ENCODE measurements around the gene TOB1. TPM values are rescaled to one million over a fixed set of nuclear protein-coding genes. Genes with fewer than 3 reads are reported as not detected.

TOB1 gene
- total RNA-seq, 1 donor from 2014 or later, result 78.7 TPM

DNA sequence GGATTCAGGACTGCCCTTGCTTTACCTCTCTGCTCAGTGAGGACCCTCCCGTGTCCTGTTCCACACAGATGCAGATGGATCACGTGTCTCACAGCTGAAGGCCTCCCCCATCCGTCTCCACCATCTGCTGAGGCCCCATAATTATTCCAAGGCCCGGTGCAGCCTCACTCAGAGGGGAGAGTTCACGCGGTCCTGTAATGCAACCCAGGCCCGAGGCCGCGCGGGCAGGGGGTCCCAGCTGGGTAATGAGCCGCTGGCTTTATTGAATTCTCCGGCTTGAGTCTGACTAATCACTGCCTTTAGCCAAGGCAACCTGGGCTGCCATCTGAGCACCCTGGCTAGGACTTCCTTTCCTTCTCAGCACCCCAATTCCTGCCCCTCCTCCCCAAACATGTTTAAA is 35.2 kb downstream of the TOB1 start:
- H3K27ac Mint-ChIP-seq (ENCODE audit: unreplicated experiment), result peak overlapping the region; percentile 96

DNA sequence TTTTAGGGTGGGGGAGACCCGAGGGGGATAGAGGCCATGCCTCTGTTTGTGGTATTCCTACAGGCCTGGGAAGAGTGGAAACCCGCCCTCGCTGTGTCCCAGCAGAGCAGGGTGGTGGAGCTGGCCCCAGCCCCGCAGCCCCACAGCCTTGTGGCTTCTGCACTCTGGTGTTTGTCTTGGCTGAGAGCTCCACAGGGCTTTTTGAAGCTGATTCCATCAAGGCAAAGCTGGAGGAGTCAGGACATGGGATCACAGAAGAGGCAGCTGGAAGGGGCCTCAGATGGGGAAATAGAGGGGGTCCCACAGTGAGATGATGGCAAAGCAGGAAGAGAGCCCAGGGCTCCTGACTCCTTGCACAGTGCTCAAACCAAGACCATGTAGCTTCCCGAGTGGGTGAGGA is 35.8 kb downstream of the TOB1 start:
- TF ChIP-seq, protein P1, sequence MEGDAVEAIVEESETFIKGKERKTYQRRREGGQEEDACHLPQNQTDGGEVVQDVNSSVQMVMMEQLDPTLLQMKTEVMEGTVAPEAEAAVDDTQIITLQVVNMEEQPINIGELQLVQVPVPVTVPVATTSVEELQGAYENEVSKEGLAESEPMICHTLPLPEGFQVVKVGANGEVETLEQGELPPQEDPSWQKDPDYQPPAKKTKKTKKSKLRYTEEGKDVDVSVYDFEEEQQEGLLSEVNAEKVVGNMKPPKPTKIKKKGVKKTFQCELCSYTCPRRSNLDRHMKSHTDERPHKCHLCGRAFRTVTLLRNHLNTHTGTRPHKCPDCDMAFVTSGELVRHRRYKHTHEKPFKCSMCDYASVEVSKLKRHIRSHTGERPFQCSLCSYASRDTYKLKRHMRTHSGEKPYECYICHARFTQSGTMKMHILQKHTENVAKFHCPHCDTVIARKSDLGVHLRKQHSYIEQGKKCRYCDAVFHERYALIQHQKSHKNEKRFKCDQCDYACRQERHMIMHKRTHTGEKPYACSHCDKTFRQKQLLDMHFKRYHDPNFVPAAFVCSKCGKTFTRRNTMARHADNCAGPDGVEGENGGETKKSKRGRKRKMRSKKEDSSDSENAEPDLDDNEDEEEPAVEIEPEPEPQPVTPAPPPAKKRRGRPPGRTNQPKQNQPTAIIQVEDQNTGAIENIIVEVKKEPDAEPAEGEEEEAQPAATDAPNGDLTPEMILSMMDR (IDR thresholded peaks at IDR 0.05; ENCODE audit: partially characterized antibody, unreplicated experiment), result no peak
- peaks cover 47% of the 10 kb centered on the region for H3K4me1 Mint-ChIP-seq (ENCODE audit: low read depth, unreplicated experiment)
- DNase-seq, result no peak
- H3K9me3 Mint-ChIP-seq (ENCODE audit: unreplicated experiment), result peaks cover 9% of the 10 kb centered on the region
- H3K36me3 Mint-ChIP-seq (ENCODE audit: unreplicated experiment), result no peaks in the 10 kb centered on the region
- H3K4me3 Mint-ChIP-seq (ENCODE audit: unreplicated experiment), result no peak overlapping the region
- peaks cover 11% of the 10 kb centered on the region for H3K27me3 Mint-ChIP-seq (ENCODE audit: unreplicated experiment)
- peak overlapping the region; percentile 78 for H3K27ac Mint-ChIP-seq (ENCODE audit: unreplicated experiment)

More for the DNA sequence above, 35.2 kb downstream of the TOB1 start:
- Mint-ChIP-seq H3K27me3 (ENCODE audit: unreplicated experiment) (peaks cover 10% of the 10 kb centered on the region), H3K36me3 (ENCODE audit: unreplicated experiment) (no peaks in the 10 kb centered on the region), H3K9me3 (ENCODE audit: unreplicated experiment) (peaks cover 9% of the 10 kb centered on the region), H3K4me1 (ENCODE audit: low read depth, unreplicated experiment) (peaks cover 50% of the 10 kb centered on the region), H3K4me3 (ENCODE audit: unreplicated experiment) (peak overlapping the region; percentile 69)
- TF ChIP-seq, protein P1 (IDR thresholded peaks at IDR 0.05; ENCODE audit: partially characterized antibody, unreplicated experiment), result no peak
- DNase-seq, result peak; percentile 86

DNA sequence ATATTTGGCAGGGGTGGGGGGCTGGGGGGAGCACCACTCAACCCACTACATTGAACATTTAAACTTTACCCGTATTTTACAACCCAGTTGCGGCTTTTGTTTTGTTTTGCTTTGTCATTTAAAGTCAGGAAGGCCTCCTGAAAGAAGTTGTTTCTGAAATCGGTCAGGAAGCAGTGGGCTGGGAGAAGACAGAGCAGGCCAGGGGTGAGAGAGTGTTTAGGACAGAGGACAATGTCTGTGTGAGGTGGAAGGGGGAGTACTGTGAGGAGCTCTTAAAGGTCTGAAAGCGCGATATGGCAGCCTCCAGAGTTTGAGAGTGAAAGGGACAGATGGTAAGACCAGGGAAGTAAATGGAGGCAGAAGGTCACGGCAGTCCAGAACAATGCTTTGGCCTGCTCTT is 36.8 kb downstream of the TOB1 start:
- H3K4me3 Mint-ChIP-seq (ENCODE audit: unreplicated experiment), result no peak overlapping the region
- H3K27me3 Mint-ChIP-seq (ENCODE audit: unreplicated experiment), result peaks cover 9% of the 10 kb centered on the region
- TF ChIP-seq, protein P1 (IDR thresholded peaks at IDR 0.05; ENCODE audit: partially characterized antibody, unreplicated experiment), result no peak
- DNase-seq, result no peak
- peak overlapping the region; percentile 65 for H3K27ac Mint-ChIP-seq (ENCODE audit: unreplicated experiment)
- peaks cover 9% of the 10 kb centered on the region for H3K9me3 Mint-ChIP-seq (ENCODE audit: unreplicated experiment)
- H3K36me3 Mint-ChIP-seq (ENCODE audit: unreplicated experiment), result no peaks in the 10 kb centered on the region
- H3K4me1 Mint-ChIP-seq (ENCODE audit: low read depth, unreplicated experiment), result peaks cover 37% of the 10 kb centered on the region

DNA sequence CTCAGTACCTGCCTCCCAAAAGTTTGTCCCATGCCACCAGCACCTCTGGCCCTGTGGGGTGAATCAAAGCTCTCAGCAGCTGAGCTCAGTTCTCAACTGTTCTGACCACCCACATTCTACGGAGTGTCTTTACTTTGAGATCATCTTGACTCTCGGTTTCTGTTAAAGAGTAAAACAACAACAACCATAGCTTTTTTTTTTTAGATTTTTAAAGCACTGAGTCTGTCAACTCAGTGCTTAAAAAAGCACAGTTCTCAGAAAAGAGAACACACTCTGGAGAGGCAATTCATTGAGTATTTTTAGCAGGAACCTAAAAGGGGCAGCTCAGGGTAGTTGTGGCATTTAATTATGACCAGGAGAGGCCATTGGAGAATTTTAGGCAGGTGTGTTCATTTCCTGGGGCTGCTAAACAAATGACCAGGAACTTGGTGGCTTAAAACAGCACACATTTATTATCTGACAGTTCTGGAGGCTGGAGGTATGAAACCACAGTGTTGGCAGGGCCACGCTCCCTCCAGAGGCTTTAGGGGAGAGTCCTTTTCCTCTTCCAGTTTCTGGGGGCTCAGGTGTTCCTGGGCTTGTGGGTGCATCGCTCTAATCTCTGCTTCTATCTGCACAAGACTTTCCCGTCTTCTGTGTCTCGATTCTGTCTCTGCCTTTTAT is 37.5 kb downstream of the TOB1 start:
- peaks cover 9% of the 10 kb centered on the region for H3K9me3 Mint-ChIP-seq (ENCODE audit: unreplicated experiment)
- TF ChIP-seq, protein P1 (IDR thresholded peaks at IDR 0.05; ENCODE audit: partially characterized antibody, unreplicated experiment), result no peak
- DNase-seq, result no peak
- H3K4me3 Mint-ChIP-seq (ENCODE audit: unreplicated experiment), result no peak overlapping the region
- peaks cover 4% of the 10 kb centered on the region for H3K36me3 Mint-ChIP-seq (ENCODE audit: unreplicated experiment)
- peaks cover 31% of the 10 kb centered on the region for H3K4me1 Mint-ChIP-seq (ENCODE audit: low read depth, unreplicated experiment)
- peaks cover 7% of the 10 kb centered on the region for H3K27me3 Mint-ChIP-seq (ENCODE audit: unreplicated experiment)
- no peak overlapping the region for H3K27ac Mint-ChIP-seq (ENCODE audit: unreplicated experiment)

DNA sequence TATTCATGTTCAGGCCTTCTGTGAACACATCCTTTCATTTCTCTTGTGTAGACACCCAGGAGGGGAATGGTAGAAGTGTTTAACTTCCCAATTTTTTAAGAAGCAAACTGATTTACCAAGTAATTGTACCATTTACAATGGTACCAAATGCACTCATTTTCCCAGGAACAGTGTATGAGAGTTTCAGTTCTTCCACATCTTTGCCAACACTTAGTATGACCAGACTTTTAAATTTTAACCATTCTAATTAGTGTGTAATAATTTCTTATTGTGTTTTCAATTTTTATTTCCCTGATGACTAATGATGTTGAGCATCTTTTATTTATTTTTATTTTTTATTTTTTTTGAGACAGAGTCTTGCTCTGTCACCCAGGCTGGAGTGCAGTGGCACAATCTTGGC is 41.0 kb downstream of the TOB1 start:
- Mint-ChIP-seq H3K9me3 (ENCODE audit: unreplicated experiment) (peaks cover 7% of the 10 kb centered on the region), H3K36me3 (ENCODE audit: unreplicated experiment) (peaks cover 5% of the 10 kb centered on the region), H3K27ac (ENCODE audit: unreplicated experiment) (no peak overlapping the region), H3K4me1 (ENCODE audit: low read depth, unreplicated experiment) (peaks cover 13% of the 10 kb centered on the region), H3K4me3 (ENCODE audit: unreplicated experiment) (no peak overlapping the region), H3K27me3 (ENCODE audit: unreplicated experiment) (peaks cover 5% of the 10 kb centered on the region)
- DNase-seq, result no peak
- TF ChIP-seq, protein P1 (IDR thresholded peaks at IDR 0.05; ENCODE audit: partially characterized antibody, unreplicated experiment), result no peak

All from glutamatergic neuron (in vitro differentiated cells).